ENCODE measurements around the gene KSR2.
"Not testable (repeated sequence)": the region's sequence is repeated elsewhere in the genome, so short reads cannot be mapped to it uniquely, and the experiment has no call there.

The KSR2 gene

GRCh38 chr12:117869551-117869950 is 99.2 kb downstream of the KSR2 start:
- TF ChIP-seq, protein P1, sequence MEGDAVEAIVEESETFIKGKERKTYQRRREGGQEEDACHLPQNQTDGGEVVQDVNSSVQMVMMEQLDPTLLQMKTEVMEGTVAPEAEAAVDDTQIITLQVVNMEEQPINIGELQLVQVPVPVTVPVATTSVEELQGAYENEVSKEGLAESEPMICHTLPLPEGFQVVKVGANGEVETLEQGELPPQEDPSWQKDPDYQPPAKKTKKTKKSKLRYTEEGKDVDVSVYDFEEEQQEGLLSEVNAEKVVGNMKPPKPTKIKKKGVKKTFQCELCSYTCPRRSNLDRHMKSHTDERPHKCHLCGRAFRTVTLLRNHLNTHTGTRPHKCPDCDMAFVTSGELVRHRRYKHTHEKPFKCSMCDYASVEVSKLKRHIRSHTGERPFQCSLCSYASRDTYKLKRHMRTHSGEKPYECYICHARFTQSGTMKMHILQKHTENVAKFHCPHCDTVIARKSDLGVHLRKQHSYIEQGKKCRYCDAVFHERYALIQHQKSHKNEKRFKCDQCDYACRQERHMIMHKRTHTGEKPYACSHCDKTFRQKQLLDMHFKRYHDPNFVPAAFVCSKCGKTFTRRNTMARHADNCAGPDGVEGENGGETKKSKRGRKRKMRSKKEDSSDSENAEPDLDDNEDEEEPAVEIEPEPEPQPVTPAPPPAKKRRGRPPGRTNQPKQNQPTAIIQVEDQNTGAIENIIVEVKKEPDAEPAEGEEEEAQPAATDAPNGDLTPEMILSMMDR (IDR thresholded peaks at IDR 0.05; ENCODE audit: low read depth, low read length), result no peak

DNA sequence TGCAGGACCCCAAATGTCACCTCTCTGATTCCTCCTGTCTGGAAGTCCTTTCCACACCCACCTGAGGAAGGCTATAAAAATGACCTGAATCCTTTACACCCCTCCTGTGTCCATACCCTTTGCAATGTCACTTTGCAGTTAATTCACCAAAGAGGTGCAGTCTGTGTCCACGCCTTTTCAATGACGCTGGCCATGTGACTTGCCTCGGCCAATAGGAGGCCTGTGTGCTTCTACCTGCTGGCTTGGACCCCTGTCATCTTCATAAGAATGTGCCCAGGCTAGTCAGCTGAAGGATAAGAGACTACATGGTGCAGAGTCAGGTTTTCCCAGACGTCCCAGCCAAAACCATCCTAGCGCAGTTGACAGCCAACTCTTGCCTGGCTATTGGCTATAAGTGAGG is 101.4 kb downstream of the KSR2 start:
- TF ChIP-seq, protein P1 (IDR thresholded peaks at IDR 0.05; ENCODE audit: low read depth, low read length), result no peak

More at GRCh38 chr12:117869551-117869950, 99.2 kb downstream of the KSR2 start:
- no peak overlapping the region for H3K4me3 ChIP-seq (ENCODE audit: low read depth, low read length)

GRCh38 chr12:117865505-117865904 is 103.3 kb downstream of the KSR2 start:
- no peak overlapping the region for H3K4me3 ChIP-seq (ENCODE audit: low read depth, low read length)
- TF ChIP-seq, protein P1 (IDR thresholded peaks at IDR 0.05; ENCODE audit: low read depth, low read length), result no peak

More for the DNA sequence above, 101.4 kb downstream of the KSR2 start:
- H3K4me3 ChIP-seq (ENCODE audit: low read depth, low read length), result no peak overlapping the region

DNA sequence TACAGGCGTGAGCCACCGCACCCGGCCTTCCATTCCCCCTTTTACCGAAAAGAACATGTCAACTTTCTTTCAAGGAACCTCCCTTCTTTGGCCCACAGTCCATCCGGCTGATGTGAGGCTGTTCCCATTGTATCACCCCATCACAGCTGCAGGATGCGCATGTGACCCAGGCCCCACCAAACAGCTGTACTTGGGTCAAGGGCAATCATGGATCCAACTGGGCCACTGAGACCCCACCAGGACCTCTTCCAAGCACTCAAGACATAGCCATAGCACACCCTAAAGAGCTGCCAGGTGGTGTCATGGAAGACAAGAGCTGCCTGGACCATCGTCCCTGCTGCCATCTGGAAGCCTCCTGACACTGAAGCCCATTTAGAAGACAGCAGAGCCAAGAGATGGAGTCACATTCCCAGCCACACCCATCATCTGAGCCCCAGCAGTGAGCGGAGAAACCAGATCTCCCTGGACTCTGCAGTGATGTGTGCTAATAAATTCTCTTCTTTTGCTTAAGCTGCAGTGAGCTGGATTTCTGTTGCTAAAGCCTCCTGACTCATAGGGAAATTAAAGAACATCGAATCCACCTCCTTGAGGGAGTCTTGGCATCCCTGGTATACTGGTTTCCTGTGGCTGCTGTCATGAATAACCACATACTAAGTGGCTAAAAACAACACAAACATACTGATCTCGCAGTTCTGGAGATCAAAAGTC is 105.6 kb downstream of the KSR2 start:
- TF ChIP-seq, protein P1 (IDR thresholded peaks at IDR 0.05; ENCODE audit: low read depth, low read length), result no peak
- H3K4me3 ChIP-seq (ENCODE audit: low read depth, low read length), result no peak overlapping the region

GRCh38 chr12:117861691-117862090 is 107.1 kb downstream of the KSR2 start:
- H3K4me3 ChIP-seq (ENCODE audit: low read depth, low read length), result no peak overlapping the region
- TF ChIP-seq, protein P1 (IDR thresholded peaks at IDR 0.05; ENCODE audit: low read depth, low read length), result no peak

DNA sequence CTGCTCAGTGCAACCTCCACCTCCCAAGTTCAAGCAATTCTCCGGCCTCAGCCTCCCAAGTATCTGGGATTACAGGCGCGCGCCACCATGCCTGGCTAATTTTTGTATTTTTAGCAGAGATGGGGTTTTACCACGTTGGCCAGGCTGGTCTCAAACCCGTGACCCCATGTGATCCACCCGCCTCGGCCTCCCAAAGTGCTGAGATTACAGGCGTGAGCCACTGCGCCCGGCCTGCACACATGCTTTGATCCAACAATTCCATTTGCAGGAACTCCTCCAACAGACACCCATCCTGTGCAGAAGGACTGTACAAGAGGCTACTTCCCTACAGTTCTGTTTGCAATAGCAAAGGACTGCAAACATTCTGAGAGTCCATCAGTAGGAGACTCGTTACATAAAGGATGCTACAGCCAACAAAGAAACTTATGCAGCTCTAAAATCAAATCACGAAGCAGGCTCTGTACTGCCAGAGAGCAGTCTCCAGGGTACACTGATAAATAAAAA is 108.0 kb downstream of the KSR2 start:
- H3K4me3 ChIP-seq (ENCODE audit: low read depth, low read length), result not testable (repeated sequence)

GRCh38 chr12:117860111-117860510 is 108.7 kb downstream of the KSR2 start:
- TF ChIP-seq, protein P1 (IDR thresholded peaks at IDR 0.05; ENCODE audit: low read depth, low read length), result no peak
- no peak overlapping the region for H3K4me3 ChIP-seq (ENCODE audit: low read depth, low read length)
